ENCODE data around the gene VAT1L. TPM values are rescaled to one million over a fixed set of nuclear protein-coding genes. Genes with fewer than 3 reads are reported as not detected.

VAT1L gene
- total RNA-seq, 1 experiment from 2014 or later = not detected

- in situ Hi-C loops (cut with HindIII; ENCODE audit: low pct_unique_long_range_greater_than_20kb, low sequenced_read_pairs) = no loop called here
- no peak for DNase-seq (ENCODE audit: low read depth, low spot score)
These were observed 93.1 kb downstream of the VAT1L start for GRCh38 chr16:77881355-77882030.

- in situ Hi-C loops (cut with HindIII; ENCODE audit: low pct_unique_long_range_greater_than_20kb, low sequenced_read_pairs) = no loop called here
- no peak for DNase-seq (ENCODE audit: low read depth, low spot score)
These were observed 94.0 kb downstream of the VAT1L start for GRCh38 chr16:77882358-77882757.

GRCh38 chr16:77885571-77886295, 97.4 kb downstream of the VAT1L start:
- in situ Hi-C loops (cut with HindIII; ENCODE audit: low pct_unique_long_range_greater_than_20kb, low sequenced_read_pairs) = no loop called here
- no peak for DNase-seq (ENCODE audit: low read depth, low spot score)

GRCh38 chr16:77888871-77889270, 100.5 kb downstream of the VAT1L start:
- in situ Hi-C loops (cut with HindIII; ENCODE audit: low pct_unique_long_range_greater_than_20kb, low sequenced_read_pairs) = no loop called here
- no peak for DNase-seq (ENCODE audit: low read depth, low spot score)

GRCh38 chr16:77890075-77890474, 101.7 kb downstream of the VAT1L start:
- in situ Hi-C loops (cut with HindIII; ENCODE audit: low pct_unique_long_range_greater_than_20kb, low sequenced_read_pairs) = no loop called here
- DNase-seq (ENCODE audit: low read depth, low spot score) = no peak

GRCh38 chr16:77894162-77894561, 105.8 kb downstream of the VAT1L start:
- no peak for DNase-seq (ENCODE audit: low read depth, low spot score)

GRCh38 chr16:77895962-77896361, 107.6 kb downstream of the VAT1L start:
- in situ Hi-C loops (cut with HindIII; ENCODE audit: low pct_unique_long_range_greater_than_20kb, low sequenced_read_pairs) = no loop called here
- DNase-seq (ENCODE audit: low read depth, low spot score) = no peak

More at GRCh38 chr16:77894162-77894561, 105.8 kb downstream of the VAT1L start:
- in situ Hi-C loops (cut with HindIII; ENCODE audit: low pct_unique_long_range_greater_than_20kb, low sequenced_read_pairs) = no loop called here

- no peak for DNase-seq (ENCODE audit: low read depth, low spot score)
- in situ Hi-C loops (cut with HindIII; ENCODE audit: low pct_unique_long_range_greater_than_20kb, low sequenced_read_pairs) = no loop called here
These were observed 108.2 kb downstream of the VAT1L start for GRCh38 chr16:77896415-77897128.

- in situ Hi-C loops (cut with HindIII; ENCODE audit: low pct_unique_long_range_greater_than_20kb, low sequenced_read_pairs) = no loop called here
- no peak for DNase-seq (ENCODE audit: low read depth, low spot score)
These were observed 108.7 kb downstream of the VAT1L start for GRCh38 chr16:77897129-77897437.

GRCh38 chr16:77897831-77898605, 109.7 kb downstream of the VAT1L start:
- in situ Hi-C loops (cut with HindIII; ENCODE audit: low pct_unique_long_range_greater_than_20kb, low sequenced_read_pairs) = no loop called here
- DNase-seq (ENCODE audit: low read depth, low spot score) = no peak

GRCh38 chr16:77898671-77899211, 110.4 kb downstream of the VAT1L start:
- no peak for DNase-seq (ENCODE audit: low read depth, low spot score)
- in situ Hi-C loops (cut with HindIII; ENCODE audit: low pct_unique_long_range_greater_than_20kb, low sequenced_read_pairs) = no loop called here

GRCh38 chr16:77899416-77899815, 111.1 kb downstream of the VAT1L start:
- in situ Hi-C loops (cut with HindIII; ENCODE audit: low pct_unique_long_range_greater_than_20kb, low sequenced_read_pairs) = no loop called here
- no peak for DNase-seq (ENCODE audit: low read depth, low spot score)

GRCh38 chr16:77905374-77905920, 117.1 kb downstream of the VAT1L start:
- DNase-seq (ENCODE audit: low read depth, low spot score) = no peak
- in situ Hi-C loops (cut with HindIII; ENCODE audit: low pct_unique_long_range_greater_than_20kb, low sequenced_read_pairs) = no loop called here

- DNase-seq (ENCODE audit: low read depth, low spot score) = no peak
- in situ Hi-C loops (cut with HindIII; ENCODE audit: low pct_unique_long_range_greater_than_20kb, low sequenced_read_pairs) = no loop called here
These were observed 121.7 kb downstream of the VAT1L start for GRCh38 chr16:77910021-77910420.

GRCh38 chr16:77912617-77913016, 124.3 kb downstream of the VAT1L start:
- DNase-seq (ENCODE audit: low read depth, low spot score) = peak; percentile 10
- in situ Hi-C loops (cut with HindIII; ENCODE audit: low pct_unique_long_range_greater_than_20kb, low sequenced_read_pairs) = no loop called here

GRCh38 chr16:77913738-77914253, 125.4 kb downstream of the VAT1L start:
- DNase-seq (ENCODE audit: low read depth, low spot score) = no peak
- in situ Hi-C loops (cut with HindIII; ENCODE audit: low pct_unique_long_range_greater_than_20kb, low sequenced_read_pairs) = no loop called here

GRCh38 chr16:77916111-77916510, 127.7 kb downstream of the VAT1L start:
- DNase-seq (ENCODE audit: low read depth, low spot score) = no peak
- in situ Hi-C loops (cut with HindIII; ENCODE audit: low pct_unique_long_range_greater_than_20kb, low sequenced_read_pairs) = no loop called here

Data from SK-MEL-5 (cell line).